Lower leg skin (tissue), 3 donors: Measurements from ENCODE around the gene ZDHHC1.
"Not testable (repeated sequence)": the region's sequence is repeated elsewhere in the genome, so short reads cannot be mapped to it uniquely, and the experiment has no call there.

Experiments
- POLR2A ChIP-seq, 2 donors: fragments of 450-650 bp; IDR thresholded peaks; one replicate each; pipeline ENCODE4 v1.6.1; 2016 to 2017; ENCODE audit warnings: antibody characterized with exemption in 2 of 2, mild to moderate bottlenecking in 1 of 2, moderate library complexity in 1 of 2
- TF ChIP-seq, protein P1 (sequence below), 3 donors: fragments of 450-650 bp; IDR thresholded peaks; one replicate each; pipeline ENCODE4 v1.5.1; 2016; ENCODE audit warnings: antibody characterized with exemption in 3 of 3, mild to moderate bottlenecking in 3 of 3, moderate library complexity in 2 of 3

DNA sequence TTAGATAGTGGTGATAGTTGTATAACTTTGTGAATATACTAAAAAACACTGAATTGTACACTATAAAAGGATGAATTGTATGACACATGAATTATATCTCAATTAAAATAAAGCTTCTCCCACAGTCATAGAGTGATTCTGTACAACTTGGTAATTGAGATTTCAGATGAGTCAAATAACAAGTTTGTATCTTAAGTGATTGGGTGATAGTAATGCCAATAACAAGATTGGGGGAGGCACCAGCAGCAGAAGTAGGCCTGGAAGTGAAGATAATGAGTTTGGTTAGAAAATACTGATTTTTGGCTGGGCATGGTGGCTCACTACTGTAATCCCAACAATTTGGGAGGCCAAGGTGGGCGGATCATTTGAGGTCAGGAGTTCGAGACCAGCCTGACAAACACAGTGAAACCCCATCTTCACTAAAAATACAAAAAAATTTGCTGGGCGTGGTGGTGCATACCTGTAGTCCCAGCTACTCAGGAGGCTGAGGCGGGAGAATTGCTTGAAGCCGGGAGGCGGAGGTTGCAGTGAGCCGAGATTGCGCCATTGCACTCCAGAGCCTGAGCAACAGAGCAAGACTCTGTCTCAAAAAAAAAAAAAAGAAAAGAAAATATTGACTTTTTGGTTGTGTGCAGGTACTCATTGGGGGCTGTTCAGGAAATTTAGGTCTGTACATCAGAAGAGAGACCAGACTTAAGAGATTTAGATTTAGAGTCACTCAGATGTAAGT is 56.6 kb downstream of the ZDHHC1 start:
- TF ChIP-seq, protein P1, sequence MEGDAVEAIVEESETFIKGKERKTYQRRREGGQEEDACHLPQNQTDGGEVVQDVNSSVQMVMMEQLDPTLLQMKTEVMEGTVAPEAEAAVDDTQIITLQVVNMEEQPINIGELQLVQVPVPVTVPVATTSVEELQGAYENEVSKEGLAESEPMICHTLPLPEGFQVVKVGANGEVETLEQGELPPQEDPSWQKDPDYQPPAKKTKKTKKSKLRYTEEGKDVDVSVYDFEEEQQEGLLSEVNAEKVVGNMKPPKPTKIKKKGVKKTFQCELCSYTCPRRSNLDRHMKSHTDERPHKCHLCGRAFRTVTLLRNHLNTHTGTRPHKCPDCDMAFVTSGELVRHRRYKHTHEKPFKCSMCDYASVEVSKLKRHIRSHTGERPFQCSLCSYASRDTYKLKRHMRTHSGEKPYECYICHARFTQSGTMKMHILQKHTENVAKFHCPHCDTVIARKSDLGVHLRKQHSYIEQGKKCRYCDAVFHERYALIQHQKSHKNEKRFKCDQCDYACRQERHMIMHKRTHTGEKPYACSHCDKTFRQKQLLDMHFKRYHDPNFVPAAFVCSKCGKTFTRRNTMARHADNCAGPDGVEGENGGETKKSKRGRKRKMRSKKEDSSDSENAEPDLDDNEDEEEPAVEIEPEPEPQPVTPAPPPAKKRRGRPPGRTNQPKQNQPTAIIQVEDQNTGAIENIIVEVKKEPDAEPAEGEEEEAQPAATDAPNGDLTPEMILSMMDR (IDR thresholded peaks at IDR 0.05), result not testable (repeated sequence)
- TF ChIP-seq POLR2A (IDR thresholded peaks at IDR 0.05), result not testable (repeated sequence)
